ENCODE results near the gene NCOA6.

DNA sequence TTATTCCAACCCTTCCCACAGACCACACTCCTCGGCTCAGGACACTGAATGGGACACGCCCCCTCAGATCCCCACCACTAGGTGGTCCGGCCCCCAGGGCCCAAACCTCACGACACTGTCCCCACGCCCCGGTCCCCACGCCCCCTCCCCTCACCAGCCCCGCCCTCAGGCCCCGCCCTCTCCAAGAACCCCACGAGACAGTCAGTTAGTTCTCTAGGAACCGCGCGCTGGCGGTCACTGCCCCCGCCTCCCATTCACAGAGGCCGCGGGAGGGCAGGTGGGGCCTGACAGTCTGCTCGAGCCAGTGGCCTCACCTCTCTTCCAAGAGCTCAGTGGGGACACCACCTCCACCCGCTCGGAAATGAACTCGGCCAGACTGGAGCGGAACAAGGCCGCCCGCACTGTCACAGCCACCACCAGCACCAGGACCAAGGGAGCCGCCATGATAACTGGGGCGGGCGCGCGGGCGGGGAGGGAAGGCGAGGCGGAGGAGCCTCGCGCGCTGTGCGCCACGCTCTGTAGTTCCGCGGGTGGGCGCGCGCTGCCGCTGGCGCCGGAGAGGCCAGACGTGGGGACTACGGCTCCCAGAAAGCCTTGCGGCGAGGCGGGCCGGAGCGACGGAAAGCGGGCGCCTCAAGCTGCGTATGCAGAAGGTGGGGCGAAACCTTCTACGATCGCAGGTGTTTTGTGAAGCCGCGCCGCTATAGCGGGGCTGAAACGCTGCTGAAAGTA lies 148.6 kb downstream of the NCOA6 start, which contains the start of gene PIGU:
- TF ChIP-seq, protein P1, sequence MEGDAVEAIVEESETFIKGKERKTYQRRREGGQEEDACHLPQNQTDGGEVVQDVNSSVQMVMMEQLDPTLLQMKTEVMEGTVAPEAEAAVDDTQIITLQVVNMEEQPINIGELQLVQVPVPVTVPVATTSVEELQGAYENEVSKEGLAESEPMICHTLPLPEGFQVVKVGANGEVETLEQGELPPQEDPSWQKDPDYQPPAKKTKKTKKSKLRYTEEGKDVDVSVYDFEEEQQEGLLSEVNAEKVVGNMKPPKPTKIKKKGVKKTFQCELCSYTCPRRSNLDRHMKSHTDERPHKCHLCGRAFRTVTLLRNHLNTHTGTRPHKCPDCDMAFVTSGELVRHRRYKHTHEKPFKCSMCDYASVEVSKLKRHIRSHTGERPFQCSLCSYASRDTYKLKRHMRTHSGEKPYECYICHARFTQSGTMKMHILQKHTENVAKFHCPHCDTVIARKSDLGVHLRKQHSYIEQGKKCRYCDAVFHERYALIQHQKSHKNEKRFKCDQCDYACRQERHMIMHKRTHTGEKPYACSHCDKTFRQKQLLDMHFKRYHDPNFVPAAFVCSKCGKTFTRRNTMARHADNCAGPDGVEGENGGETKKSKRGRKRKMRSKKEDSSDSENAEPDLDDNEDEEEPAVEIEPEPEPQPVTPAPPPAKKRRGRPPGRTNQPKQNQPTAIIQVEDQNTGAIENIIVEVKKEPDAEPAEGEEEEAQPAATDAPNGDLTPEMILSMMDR (IDR thresholded peaks at IDR 0.05), result peak in 4 of 5 experiments; percentile 34 to 67 (median 54)
- TF ChIP-seq POLR2A (IDR thresholded peaks at IDR 0.05), result peak; percentile 42 to 65

Measured in tibial nerve (tissue), 3 donors.